GM15510 (cell line): ENCODE data around the gene ARHGAP26.

Source experiments
- POLR2A ChIP-seq: IDR thresholded peaks from 3 replicates; pipeline ENCODE4 v1.6.1; 2011; ENCODE audit warnings: borderline replicate concordance; ENCODE audit not compliant: insufficient read length; ENCODE audit errors: extremely low read depth

ARHGAP26 gene

GRCh38 chr5:142792012-142792864 lies 22.1 kb downstream of the ARHGAP26 start:
- no peak for TF ChIP-seq POLR2A

GRCh38 chr5:142792865-142793232 lies 22.7 kb downstream of the ARHGAP26 start:
- TF ChIP-seq POLR2A = no peak

- no peak for TF ChIP-seq POLR2A
These were observed 24.4 kb downstream of the ARHGAP26 start for GRCh38 chr5:142794537-142794936.

GRCh38 chr5:142795251-142795650 lies 25.1 kb downstream of the ARHGAP26 start:
- TF ChIP-seq POLR2A = no peak

- TF ChIP-seq POLR2A = no peak
These were observed 26.4 kb downstream of the ARHGAP26 start for GRCh38 chr5:142796492-142797109.

- no peak for TF ChIP-seq POLR2A
These were observed 27.2 kb downstream of the ARHGAP26 start for GRCh38 chr5:142797420-142797819.

GRCh38 chr5:142798099-142798770 lies 28.1 kb downstream of the ARHGAP26 start:
- no peak for TF ChIP-seq POLR2A

GRCh38 chr5:142800776-142801494 lies 30.8 kb downstream of the ARHGAP26 start:
- TF ChIP-seq POLR2A = no peak

GRCh38 chr5:142801495-142801871 lies 31.3 kb downstream of the ARHGAP26 start:
- no peak for TF ChIP-seq POLR2A

GRCh38 chr5:142803428-142804125 lies 33.4 kb downstream of the ARHGAP26 start:
- no peak for TF ChIP-seq POLR2A

GRCh38 chr5:142805339-142805738 lies 35.2 kb downstream of the ARHGAP26 start:
- TF ChIP-seq POLR2A = no peak

GRCh38 chr5:142806841-142807267 lies 36.7 kb downstream of the ARHGAP26 start:
- TF ChIP-seq POLR2A = no peak

- TF ChIP-seq POLR2A = no peak
These were observed 37.3 kb downstream of the ARHGAP26 start for GRCh38 chr5:142807372-142807911.
